GM19099 (cell line): ENCODE measurements around the gene KIF26A.

ENCODE experiments used
- POLR2A ChIP-seq: IDR thresholded peaks from 3 replicates; pipeline ENCODE4 v1.6.1; 2011; ENCODE audit warnings: low read depth; ENCODE audit not compliant: insufficient read length; ENCODE audit errors: extremely low read depth

KIF26A gene

DNA sequence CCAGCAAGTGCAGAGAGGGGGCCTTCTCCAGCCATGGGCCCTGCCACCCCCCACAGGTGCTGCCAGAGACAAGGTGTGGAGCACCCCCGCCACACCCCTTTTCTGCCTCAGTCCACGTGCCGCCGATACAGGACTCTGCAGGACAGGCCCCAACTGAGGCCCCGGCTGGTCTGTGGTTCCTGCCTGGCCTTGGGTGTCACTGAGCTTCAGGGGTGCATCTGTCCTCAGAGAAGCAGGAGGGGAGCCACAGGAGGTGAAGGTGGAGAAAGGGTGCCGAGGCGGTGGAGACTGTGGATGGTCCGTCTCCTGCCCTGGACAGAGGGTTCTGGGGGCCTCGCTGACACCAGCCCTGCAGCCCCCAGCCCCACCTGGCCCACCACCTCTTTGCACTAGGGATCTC lies 63.1 kb downstream of the KIF26A start:
- no peak for TF ChIP-seq POLR2A

DNA sequence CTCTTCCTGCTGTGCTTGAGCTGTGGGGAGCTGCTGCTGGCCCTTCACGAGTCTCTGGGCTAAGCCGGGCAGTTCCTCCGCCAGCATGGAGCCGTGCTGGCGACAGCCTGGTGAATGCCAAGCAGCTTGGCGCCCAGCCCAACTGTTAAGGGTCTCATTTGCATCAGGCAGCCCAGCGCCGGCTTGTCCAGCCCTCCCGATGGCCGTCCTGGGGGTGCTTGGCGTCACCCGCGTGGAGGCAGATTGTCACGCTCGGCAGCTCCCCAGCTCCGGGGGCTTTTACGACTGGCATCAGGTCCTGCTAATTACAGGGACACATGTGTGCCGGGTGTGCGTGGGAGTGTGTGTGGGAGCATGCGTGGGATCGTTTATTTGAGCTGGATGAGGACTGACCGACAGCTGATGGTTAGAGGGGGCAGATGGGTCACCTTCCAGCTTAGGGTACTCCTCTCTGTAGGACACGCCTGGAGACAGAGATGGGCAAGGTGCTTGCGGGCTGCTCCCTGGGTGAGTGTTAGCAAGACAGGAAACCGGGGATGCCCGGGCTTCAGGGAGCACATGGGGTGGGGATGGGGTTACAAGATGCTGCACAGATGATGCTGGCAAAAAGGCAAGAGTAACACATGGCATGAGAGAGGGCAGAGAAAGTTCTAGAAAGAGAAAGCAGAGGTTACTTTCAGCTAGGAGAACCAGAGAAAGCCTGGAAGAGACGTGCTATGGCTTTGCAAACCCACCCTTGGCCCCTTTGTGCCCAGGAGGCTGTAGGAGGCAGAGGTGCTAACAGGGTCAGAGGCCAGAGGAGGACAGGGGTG lies 64.1 kb downstream of the KIF26A start:
- no peak for TF ChIP-seq POLR2A

DNA sequence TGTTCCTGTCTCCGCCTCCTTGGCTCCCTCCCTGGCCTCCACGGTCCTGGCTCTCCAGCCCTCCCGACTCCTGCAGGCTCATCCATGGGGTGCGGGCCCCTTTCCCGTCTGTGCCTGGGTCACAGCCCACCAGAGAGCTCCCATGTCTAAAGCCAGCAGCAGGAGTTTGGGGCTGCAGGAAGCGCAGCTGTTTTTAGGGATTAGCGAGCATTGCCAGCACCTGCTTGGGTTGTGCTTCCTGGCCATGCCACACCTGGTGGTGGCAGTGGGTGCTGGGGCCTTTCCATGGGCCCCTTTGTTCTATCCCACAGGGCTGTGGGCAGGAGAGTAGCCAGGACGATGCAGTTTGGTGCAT lies 64.7 kb downstream of the KIF26A start:
- no peak for TF ChIP-seq POLR2A

DNA sequence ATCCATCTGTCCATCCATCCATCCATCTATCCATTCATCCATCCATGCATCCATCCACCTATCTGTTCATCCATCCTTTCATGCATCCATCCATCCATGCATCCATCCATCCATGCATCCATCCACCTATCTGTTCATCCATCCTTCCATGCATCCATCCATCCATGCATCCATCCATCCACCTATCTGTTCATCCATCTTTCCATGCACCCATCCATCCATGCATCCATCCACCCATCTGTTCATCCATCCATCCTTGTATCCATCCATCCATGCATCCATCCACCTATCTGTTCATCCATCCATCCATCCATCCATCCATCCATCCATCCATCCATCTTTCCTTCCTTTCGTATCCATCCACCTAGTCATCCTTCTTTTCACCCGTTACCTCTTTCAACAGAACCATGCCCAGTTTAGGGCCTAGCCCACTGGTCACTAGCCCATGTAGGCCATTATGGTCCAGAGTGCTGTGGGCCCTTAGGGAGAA lies 66.3 kb downstream of the KIF26A start:
- TF ChIP-seq POLR2A, result no peak

DNA sequence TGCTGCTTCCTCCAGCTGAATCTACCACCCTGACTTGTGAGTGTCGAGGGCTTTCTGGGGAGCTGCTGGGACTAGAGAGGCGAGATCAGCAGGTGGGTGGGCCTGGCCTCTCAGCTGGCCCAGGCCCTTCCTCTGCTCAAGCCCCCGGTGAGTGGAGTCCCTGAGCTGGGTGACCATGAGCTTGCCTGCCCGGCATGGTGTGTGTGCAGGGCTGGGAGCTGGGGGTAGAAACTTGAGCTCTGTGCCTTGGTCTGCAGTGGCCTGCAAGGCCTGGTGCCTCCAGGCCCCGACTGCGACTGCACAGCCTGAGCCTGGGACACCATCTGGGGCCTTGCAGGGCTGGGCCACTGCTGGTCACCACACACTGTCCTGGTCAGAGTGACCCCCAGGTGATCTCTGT lies 67.4 kb downstream of the KIF26A start:
- TF ChIP-seq POLR2A, result no peak

DNA sequence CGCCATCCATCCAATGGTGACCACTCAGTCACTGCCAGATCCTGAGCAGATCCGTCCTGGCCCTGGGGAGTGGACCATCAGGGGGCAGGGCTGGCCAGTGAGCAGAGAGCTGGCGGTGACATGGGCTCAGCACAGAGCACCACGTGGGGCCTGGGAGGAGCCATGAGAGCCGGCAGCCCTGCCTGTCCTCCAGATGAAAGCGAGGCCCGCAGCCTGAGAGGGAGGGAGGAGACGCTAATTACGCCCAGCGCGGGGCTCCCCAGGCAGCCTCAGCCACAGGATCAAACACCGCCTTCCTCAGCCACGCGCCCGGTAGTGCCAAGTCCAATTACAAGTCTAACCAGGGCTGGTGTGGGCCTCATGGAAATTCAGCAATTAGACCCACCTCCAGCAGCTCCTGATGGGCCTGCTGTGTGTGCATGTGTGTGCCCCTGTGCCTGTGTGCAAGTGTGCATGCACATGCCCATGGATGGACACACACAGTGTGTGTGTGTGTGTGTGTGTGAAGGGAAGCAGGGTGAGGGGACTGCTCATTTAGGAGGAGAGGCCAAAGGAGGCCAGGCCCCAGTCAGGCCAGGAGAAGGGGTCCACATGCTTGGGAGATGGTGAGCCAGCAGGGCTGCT lies 68.0 kb downstream of the KIF26A start:
- TF ChIP-seq POLR2A, result no peak

DNA sequence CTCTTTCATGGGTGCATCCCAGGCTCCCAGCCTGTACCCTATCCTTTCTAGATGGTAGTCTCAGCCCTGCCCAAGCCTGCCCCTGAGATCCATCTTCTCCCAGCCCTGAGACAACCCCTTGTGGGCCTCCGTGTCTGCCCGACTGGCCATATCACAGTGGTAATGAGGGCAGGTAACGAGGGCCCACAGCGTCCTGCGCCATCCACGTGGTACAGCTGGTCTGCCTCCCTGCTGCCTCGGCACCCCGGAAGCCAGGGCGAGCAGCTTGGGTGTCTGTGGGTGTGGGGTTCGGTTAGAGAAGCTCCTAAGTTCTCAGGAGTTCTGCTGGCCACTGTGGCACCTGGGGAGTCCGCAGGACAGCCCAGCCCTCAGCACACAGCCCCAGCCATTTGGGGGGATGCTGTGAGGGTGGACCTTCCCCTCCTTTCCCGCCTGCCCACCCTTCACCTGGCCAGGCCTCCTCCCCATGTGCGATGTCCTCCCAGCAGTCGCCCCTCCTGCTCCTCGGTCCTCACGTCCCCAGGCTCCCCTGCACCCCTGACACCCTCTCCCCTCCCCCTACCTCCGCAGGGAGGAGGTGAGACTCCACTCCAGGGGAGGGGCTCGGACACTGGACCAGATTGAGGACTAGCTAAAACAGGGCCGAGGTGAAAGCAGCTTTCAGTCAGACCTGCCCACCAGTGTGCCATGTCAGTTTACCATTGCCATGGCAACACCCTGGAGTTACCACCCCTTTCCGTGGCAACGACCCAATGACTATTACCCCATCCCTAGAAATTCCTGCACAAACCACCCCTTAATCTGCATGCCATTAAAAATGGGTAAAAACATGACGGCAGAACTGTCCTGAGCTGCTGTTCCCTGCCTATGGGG lies 69.0 kb downstream of the KIF26A start:
- no peak for TF ChIP-seq POLR2A

DNA sequence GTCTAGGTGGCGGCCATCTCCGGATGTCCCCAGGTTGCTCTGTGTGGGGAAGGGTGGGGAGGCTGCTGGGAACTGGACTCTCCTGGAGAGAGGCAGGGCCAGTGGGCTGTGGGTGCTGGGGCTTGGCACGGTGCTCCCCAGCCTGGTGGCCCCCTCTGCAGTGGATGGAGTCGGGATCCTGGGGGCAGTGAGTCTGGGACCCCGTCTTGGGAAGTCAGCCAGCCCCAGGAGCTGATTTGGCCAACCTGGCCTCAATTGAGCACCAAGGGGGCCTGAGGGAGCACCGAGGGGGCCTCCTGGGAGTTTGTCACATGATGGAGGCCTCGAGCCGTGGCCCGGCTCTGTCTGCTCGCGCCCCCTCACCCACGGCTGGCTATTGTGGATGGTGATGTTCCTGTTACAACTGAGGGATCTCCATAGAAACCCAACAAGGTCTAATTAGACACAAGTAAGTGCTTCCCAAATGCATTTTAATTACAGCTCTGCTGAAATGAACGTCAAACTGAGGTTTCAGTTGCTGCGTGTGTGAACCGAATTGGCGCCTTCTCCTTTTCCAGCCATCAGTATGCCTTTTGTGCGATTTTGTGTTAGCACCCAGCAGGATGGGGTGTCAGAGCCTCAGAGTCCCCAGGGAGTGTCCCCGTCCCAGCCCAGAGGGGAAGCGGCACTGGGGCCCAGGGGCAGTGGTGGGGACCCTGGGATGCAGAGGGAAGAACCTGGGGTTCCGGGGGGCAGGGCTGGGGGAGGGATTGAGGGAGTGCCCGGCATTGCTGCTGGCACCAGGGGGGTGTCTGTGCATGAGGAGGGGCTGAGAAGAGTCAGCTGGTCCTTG lies 71.8 kb downstream of the KIF26A start:
- no peak for TF ChIP-seq POLR2A

DNA sequence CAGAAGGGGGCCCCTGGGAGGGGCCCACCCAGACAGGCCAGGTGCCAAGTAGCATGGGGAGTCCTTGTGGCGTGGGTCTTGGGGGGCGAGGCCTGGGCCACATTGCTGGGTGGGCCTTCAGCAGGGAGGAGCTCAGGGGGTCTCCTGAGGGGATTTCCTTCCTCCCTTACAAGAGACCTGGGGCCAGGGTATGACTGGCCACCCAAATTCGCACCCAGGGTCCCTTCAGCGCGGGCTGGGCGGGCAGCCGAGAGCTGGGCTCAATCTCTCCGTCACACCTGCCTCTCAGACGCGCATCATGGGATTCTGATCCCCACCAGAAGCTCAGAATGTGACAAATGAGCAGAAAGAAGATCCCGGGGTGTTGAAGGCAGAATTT lies 72.4 kb downstream of the KIF26A start:
- no peak for TF ChIP-seq POLR2A

DNA sequence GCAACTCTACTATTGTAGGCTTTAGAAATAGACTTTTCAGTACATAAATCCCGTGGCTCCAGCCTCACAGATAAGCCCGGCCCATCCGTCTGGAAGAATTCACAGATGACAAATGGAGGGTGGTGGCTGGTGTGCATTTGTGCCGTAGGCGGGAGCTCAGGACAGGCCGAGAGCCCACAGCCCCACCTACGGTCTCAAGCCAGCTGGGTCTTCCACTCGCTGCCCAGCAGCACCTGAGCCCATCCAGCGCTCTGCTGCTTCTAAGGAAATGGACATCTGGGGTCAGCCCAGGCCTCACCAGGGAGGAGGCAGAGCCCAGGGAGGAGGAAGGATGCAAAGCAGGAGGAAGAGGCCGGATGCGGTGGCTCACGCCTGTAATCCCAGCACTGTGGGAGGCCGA lies 72.8 kb downstream of the KIF26A start:
- no peak for TF ChIP-seq POLR2A

DNA sequence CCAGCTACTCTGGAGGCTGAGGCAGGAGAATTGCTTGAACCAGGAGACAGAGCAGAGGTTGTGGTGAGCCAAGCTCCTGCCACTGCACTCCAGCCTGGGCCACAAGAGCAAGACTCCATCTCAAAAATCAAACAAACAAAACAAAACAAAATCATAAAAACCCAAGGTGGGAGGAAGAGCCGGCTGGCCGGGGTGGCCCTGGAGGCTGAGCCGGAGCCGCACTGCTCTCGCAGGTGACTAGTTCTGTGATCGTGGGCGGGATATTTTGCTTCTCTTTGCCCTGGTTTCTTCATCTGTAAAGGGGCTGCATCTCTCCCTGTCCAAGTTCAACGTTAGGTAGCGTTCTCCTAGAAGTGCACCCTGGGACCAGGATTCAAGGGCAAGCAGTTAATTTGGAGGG lies 73.4 kb downstream of the KIF26A start:
- no peak for TF ChIP-seq POLR2A

DNA sequence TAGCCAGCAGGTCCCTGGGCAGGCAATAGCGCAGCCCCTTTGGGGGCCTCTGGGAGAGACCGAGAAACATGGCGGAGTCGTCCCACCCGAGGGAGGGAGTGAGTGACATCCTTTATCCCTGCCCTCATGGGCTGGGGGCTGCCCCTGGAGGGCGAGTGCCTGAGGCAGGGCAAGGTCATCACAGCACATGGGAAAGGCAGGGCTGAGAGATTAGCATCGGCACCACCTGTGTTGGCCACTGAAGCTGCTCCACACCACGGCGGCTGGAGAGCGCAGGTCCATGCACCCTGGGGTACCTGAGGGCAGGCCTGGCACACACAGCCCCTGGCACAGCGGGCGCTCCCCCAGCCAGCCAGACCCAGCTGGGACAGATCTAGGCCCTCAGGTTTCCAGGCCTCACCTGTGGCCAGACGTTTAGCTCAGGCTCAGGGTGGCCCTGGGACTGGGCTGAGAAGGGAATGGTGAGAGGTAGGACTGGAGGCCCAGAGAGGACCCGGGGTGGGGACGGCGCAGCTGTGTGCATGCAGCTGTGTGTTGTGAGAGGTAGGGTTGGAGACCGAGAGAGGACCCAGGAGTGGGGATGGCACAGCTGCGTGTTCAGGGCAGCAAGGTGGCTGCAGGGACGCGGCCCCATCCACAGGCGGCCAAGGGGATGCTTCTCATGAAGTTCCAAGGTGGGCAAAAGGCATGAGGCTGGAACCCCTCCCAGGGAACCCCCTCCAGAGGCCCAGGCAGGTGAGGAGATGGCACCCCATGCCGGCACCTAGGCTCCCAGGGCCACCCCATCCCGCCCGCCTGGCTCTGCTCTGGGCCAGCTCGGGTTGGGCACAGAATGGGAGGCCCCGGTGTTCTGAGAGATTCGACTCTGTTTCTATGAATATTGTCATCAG lies 74.1 kb downstream of the KIF26A start:
- no peak for TF ChIP-seq POLR2A

DNA sequence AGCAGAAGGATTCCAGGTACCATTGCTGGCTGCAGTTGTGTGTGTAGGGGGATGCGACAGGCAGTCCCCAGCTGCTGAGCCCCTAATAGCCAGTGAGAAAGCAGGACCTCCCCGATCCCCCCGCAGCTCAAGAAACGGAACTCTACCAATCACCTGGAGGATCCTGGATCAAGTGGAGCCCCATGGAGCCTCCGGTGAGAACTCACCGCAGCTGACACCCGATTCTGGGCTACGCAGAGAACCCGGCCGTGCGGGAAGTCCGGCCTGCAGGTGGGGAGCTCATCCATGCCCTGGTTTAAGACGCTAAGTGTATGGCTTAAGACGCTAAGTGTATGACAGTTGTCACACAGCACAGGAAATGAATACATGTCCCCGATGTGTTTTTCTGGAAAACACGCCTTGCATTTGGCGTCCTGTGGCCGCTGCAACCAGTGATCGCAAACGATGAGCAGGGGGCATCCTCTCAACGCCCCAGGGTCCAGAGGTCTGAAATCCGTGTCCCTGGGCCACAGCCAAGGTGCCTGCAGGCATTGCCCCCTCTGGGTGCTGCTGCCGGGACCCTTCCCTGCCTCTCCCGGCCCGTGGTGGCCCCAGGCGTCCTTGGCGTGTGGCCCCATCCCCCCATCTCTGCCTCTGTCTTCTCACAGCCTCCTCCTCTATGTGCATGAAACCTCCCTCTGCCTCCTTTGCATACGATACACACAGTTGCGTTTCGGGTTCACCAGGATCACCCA lies 75.1 kb downstream of the KIF26A start:
- TF ChIP-seq POLR2A, result no peak

DNA sequence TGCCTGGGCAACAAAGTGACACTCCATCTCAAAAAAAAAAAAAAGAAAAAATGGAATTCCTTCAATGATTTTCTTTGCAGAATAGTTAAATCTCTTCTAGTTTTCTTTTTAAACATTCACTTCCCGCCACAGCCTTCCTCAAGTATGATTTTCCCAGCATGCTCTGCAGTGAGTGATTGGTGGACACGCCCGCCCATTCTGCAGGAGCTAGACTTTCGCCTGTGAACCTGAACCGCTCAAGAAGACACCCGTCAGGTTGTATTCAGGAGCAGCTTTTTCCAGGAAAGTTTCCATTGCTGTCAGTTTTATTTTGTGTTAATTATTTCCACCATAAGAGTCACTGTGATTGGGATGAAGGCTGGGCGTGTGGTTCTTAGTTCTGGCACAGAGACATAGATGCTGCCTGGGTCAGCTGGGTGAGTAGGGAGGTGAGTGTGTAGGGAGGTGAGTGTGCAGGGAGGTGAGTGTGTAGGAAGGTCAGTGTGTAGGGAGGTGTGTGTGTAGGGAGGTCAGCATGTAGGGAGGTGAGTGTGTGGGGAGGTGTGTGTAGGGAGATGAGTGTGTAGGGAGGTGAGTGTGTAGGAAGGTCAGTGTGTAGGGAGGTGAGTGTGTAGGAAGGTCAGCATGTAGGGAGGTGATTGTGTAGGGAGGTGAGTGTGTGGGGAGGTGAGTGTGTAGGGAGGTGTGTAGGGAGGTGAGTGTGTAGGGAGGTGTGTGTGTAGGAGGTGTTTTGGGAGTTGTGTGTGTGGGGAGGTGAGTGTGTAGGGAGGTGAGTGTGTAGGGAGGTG lies 76.2 kb downstream of the KIF26A start:
- no peak for TF ChIP-seq POLR2A
